ENCODE data around the gene ROPN1B.
A peak's percentile ranks its signal among the peaks of the same experiment; 100 is the strongest.
"Not testable (repeated sequence)": the region's sequence is repeated elsewhere in the genome, so short reads cannot be mapped to it uniquely, and the experiment has no call there.

The ROPN1B gene

DNA sequence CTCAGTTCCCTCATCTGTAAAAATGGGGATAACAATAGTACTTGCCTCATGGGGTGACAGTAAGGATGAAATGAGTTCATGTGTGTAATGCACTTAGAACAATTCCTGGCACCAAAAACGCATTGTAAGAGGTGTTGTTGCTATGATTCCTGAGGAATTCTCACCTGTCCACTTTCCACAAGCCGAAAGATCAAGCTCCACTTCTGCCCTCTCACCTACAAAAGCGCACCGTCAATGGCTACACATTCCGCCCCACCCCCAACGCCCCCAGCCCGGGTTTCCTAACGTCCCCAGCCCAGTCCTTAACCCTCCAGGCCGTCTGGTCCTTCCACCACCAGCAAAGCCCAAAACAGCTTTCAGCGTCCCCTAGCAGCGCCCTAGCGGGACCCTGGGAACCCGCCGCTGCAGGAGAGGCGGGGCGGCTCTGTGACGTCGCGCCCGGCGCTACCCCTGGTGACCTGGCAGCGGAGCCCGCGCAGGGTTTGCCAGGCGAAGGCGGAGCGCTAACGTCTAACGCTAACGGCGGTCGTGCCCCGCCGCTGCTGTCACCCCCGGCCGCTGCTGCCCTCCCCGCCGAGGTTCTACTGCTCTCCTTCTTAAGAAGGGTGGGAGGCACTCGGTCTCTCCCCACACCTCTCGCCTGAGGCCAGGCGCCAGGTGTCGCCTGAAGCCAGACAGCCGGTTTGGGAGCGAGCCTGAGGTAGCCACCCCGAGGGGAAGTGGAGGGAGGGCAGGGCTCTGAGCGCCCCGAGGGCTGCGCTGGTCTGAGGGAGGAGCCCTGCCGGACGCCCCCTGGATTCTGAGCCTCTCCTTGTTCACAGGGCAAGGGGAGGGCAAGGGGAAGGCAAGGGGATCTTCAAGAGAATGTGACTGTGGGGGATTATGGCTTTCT is at the start of gene ROPN1B:
Gene ROPN1B, plus strand, starts transcription at position 478 of the 892 bp plus-strand sequence. CDS start 2,877 bp downstream, outside the sequence.
- not testable (repeated sequence) for DNase-seq (ENCODE audit: low spot score)

DNA sequence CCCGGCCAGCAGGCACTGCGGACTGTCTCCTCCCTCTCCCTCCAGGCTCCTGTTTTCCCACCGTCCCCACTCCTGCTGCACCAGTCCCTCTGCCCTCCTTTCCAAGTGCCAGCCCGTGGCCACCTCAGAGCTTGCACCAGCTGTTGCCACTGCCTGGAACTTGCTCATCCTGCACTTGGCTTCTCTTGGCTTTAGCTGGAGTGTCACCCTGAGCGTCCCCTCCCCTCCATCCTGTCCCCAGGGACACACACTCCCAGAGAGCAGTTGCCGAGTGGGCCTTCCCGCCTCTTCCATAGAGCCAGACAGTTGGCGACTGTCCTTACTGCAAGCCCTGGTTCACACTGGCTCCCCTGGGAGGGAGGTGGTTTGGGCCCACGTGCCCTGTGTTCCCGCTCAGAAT is 48.8 kb upstream of the ROPN1B start:
- not testable (repeated sequence) for DNase-seq (ENCODE audit: low spot score)

DNA sequence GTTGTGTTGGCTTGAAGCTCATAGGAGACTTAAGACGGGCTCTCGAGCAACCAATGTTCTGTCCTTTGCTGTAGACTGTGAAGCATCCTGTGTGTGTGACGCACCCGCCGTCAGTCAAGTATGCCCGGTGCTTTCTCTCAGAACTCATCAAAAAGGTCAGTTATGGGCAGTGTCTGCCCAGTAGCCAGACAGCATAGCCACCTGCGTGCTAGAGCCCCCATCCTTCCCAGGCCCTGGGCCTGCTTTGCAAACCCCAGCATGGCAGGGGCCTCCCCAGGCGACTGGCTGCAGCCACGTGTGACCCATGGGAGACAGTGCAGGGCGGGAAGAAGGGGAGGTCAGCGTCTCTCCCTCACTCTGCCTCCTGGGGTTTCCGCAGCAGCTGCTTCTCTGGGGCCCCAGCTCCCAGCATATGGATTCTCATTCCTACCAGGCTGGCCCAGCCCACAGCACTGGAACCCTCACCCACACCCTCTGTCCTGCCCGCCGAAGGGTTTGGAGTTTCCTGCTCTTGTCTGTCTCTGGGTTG is 48.2 kb upstream of the ROPN1B start:
- not testable (repeated sequence) for DNase-seq (ENCODE audit: low spot score)

DNA sequence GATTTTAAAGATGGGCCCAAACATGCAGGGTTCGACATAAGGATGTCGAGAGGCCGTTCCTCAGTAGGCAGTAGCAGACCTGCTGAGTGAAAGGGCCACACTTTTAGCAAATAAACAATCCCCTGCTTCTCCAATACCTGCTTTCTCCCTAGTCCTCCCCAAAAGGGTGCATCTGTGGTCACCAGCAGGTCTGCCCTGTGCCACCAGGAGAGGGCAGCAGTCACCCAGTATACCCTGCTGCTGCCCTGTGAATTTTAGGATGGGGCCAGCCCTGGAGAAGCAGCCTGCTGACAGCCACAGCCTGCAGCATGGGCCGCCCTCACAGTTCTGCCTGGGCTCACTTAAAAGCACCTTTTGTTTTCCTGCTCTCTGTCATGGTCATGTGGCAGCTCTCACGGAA is 47.3 kb upstream of the ROPN1B start:
- peak; percentile 14 for DNase-seq (ENCODE audit: low spot score)

DNA sequence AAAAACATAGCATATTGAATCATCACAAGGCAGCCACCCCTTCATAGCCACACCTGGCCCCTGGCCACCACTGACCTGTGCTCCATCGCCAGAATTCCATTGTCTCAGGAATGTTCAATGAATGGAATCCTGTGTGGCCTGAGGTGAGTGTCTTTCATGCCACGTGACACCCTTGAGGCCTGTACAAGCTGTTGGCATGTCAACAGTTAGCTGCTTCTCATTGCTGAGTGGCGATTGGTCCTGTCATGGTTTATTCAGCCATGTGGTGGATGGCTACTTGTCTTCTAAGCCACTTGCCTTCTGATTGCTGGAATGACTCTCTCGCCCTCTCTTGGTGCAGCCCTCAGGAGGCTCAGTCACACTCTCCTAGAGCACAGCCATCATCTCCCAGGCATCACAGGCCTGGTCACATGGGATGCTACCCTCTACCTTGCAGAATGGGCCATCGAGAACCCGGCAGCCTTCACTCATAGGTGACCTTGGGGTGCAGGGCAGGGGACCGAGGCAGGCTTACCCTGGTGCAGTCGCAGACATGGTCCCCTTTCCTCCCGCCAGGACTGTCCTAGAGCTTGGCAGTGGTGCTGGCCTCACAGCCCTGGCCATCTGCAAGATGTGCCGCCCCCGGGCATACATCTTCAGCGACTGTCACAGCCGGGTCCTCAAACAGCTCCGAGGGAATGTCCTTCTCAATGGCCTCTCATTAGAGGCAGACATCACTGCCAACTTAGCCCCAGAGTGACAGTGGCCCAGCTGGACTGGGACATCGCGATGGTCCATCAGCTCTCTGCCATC is 45.5 kb upstream of the ROPN1B start:
- not testable (repeated sequence) for DNase-seq (ENCODE audit: low spot score)

DNA sequence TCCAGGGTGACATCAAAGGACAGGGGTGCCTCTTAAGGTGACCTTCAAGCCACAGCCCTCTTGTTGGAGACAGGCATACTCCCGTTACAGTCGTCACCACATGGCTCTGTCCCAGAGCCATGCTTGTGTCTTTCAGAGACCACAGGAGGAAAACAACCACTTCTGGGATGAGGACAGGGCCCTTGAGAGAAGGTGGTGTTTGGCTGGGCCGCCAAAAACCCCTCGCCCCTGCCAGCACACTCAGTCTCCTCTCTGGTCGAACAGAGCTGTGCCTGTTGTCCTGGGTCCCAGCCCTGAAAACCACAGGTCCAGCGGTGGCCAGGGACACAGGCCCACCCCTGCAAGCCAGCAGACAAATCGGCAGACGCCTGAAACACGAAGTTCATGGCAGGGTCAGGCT is 44.7 kb upstream of the ROPN1B start:
- DNase-seq (ENCODE audit: low spot score), result not testable (repeated sequence)

DNA sequence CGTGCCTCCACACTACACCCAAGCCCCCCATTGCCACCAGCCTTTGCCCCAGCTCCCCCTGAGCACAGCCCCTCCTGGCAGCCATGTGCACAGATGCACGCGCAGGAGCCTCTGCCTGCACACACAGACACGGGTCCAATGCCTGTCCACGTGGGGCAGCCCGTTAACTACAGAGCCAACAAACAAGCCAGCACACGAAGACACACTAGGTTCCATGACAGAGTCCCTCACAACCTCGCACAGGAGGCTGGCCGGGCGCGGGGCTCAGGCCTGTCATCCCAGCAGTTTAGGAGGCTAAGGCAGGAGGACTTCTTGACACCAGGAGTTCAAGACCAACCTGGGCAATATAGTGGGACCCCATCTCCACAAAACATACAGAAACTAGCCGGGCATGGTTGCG is 43.3 kb upstream of the ROPN1B start:
- DNase-seq (ENCODE audit: low spot score), result not testable (repeated sequence)

DNA sequence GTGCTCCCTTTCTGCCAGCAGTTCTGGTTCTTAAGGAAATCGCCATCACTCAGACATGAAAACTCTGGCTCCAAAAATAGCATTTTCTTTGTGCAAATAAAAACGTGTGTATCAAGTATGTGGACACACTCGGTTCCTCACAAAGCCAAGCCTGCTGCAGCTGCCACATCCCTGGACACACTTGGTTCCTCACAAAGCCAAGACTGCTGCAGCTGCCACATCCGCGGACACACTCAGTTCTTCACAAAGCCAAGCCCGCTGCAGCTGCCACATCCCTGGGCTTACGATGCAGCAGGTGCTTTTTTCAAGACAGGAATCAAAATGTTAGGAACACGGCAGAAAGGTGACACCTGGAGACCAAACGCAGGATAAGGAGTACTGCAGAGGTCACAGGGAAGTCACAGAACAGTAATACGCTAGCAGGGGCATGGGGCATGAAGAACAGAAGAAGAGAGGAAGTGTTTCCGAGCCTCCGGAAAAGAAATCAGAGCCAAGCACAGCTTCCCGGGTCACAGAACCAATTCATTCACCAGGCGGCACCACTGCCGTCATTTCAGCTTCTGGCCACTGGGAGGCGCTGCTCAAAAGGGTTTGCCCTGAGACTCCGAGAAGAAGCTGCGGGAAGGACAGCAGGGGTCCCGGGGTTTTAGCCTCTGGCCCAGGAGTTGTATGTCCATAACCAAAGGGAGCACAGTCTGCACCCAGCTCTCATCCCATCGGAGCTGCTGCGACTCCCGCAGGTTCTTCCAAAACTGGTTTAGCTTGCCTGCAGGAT is 40.0 kb upstream of the ROPN1B start:
- not testable (repeated sequence) for DNase-seq (ENCODE audit: low spot score)

DNA sequence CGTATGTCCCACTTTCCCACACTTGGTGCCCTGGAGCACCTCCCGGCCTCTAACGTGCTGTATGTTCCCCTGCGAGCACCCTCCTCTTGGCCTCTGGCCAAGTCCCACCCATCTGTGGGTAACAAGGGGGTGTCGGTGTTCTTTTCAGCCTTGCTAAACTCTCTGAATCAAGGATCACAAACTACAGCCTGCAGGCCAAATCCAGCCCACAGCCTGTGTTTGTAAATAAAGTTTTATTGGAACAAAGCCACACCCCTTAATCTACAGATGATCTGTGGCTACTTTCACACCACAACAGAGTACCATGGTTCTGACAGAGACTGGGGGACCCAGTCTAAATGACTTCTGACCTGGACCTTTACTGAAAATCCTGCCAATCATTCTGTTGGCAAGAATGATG is 39.2 kb upstream of the ROPN1B start:
- not testable (repeated sequence) for DNase-seq (ENCODE audit: low spot score)

DNA sequence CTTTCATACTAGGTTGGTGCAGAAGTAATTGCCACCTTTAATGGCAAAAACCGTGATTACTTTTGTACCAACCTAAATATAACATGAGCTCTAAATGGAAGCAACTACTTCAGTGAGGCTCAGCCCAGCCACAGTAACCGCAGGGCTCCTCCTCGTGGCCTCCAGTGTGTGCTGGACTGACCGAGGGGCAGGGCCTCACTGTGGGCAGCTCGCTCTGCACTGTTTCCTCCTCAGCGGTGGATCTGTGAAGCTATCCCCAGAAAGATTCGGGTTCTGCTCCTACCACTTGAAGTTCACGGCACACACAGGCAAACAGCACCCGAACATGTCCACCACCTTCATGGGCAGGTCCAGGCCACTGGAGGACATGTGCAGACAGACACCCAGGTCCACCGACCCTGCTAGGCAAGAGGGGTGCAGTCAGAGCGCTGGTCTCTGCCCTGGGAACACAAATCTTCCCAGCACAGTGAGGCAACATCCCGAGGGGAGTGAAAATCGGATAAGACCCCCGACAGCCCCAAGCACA is 37.6 kb upstream of the ROPN1B start:
- not testable (repeated sequence) for DNase-seq (ENCODE audit: low spot score)

DNA sequence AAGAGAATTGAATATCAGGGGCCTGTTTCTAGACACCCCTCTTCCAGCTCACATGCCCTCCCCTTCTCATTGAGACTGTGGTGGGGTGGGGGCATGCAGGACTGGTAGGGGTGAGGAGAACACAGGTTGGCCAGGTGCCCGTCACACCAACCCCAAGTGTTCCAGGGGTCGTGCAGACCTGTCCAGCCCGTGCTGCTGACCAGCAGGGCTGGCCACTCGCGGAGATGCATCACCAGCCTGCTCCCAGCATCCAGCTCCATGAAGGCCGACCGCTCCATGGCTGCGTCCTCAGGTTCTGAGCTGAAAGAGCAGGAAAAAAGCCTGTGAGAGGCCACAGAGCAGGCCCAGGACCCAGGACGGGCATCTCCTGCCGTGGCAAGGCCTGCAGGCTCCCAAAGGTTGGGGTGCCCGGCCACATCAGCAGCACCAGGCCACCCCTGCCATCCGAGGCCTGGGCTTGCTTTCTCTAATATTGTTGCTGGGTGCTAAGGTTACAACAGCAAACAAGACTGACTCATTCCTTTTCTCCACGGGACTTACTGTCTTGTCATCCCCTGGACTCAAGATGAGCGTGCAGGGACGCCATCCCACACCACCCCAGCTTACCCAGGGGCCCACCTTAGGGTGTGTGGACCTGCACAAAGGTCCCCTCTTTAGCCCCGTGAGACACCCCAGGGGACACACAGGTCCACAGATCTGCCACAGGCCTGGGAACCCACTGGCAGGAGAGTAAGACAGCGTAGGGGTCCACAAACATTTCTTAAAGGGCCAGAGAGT is 35.4 kb upstream of the ROPN1B start:
- DNase-seq (ENCODE audit: low spot score), result not testable (repeated sequence)

DNA sequence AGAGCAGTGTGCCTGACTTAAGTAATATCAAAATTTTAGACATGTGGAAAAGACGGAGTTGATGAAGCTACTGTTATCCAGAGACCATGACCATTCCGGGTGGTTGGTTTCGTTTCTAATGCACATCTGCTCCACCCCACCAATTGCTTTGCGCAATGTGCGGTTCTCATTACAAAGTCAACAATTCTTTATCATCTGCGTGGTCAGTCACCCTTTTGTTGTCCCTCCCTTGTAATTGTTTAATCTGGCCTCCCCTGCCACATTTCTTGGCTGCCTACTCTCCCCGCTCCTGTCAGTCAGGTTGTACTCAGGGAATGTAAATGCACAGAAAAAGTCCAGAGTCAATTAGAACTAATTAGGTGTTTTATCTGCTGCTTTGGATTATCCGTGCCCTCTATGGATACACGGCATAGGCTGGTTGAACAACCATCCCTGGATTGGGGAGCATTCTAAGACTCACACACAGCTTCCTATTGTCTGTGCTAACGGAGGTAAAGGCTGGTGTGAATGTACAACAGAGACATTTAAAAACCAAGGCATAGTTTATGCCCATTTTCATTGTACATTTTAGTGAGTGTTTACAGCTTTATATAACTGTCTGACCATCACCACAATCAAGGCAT is 33.6 kb upstream of the ROPN1B start:
- not testable (repeated sequence) for DNase-seq (ENCODE audit: low spot score)

DNA sequence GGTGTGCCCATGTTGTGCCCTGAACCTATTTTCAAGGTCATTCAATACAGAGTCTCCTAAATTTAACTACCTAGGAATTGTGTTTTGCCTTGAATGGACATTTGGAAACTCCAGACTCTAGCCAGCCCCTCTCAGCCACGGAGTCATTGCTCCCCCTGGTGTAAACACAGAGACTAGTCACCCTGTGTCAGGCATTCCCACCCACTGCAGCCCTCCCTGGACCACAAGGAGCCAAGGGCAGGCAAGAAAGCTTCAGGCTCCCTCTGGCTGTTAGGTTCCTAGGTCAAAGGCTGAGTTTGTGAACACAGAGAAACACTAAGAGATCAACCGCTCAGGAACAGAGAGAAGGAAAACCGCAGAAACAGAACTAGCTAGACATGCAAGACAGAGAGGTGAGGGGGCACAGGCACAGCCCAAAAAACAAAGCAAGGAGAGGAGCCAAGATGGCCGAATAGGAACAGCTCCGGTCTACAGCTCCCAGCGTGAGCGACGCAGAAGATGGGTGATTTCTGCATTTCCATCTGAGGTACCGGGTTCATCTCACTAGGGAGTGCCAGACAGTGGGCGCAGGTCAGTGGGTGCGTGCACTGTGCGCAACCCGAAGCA is 32.7 kb upstream of the ROPN1B start:
- DNase-seq (ENCODE audit: low spot score), result peak; percentile 37

DNA sequence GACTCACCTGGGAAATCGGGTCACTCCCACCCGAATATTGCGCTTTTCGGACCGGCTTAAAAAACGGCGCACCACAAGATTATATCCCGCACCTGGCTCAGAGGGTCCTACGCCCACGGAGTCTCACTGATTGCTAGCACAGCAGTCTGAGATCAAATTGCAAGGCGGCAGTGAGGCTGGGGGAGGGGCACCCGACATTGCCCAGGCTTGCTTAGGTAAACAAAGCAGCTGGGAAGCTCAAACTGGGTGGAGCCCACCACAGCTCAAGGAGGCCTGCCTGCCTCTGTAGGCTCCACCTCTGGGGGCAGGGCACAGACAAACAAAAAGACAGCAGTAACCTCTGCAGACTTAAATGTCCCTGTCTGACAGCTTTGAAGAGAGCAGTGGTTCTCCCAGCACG is 32.1 kb upstream of the ROPN1B start:
- DNase-seq (ENCODE audit: low spot score), result not testable (repeated sequence)

DNA sequence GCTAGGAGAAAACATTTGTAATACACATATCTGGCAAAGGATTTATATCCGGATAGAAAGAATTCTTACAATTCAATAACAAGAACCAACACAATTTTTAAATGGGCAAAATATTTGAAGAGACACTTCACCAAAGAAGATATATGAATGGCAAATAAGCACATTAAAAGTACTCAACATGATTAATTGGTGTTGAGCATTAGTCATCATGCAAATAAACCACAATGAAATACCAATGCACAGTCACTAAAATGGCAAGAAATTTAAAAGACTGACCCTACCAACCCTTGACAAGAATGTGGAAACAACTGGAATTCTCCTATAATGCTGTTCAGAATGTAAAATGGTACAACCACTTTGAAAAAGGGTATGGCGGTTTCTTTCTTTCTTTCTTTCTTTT is 21.2 kb upstream of the ROPN1B start:
- DNase-seq (ENCODE audit: low spot score), result not testable (repeated sequence)

DNA sequence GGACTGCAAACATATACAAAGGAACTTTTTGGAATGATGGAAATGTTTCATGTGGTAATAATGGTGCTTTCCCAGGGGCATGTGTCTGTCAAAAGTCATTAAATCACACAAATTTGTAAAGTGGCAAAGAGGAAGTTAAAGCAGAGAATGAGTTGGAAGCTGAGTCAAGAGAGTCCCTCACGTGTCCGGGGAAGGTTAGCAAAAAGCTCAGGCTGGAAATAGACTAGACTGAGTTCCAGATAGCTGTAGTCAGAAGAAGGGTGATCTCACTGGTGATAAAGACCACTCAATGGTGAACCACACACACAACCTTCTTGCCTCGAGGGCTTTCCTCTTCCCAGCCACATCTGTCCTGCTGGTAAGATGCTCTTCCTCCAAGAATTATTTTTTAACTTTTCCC is 20.1 kb upstream of the ROPN1B start:
- not testable (repeated sequence) for DNase-seq (ENCODE audit: low spot score)

DNA sequence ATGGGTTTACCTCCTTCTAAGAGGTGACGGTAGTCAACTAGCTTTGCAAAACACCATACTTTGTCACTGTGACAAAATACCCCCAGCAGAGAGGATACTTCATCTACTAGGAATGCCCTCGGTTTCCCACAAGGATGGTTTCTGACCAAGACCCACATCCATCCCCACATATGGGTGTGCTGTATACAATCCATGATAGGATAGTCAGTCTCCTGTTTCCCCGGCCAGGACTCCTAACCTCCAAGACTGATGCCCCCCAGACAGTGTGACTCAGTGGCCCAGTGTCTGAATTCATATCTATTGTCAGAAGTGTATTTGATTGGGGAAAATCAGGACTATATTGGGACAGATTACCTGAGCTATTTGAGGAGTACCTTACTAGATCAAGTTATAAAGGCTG is 17.8 kb upstream of the ROPN1B start:
- not testable (repeated sequence) for DNase-seq (ENCODE audit: low spot score)

DNA sequence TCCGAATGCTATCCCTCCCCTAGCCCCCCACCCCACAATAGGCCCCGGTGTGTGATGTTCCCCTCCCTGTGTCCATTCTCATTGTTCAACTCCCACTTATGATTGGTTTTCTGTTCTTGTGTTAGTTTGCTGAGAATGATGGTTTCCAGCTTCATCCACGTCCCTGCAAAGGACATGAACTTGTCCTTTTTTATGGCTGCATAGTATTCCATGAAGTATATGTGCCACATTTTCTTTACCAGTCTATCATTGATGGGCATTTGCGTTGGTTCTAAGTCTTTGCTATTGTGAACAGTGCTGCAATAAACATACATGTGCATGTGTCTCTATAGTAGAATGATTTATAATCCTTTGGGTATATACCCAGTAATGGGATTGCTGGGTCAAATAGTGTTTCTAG is 12.0 kb upstream of the ROPN1B start:
- DNase-seq (ENCODE audit: low spot score), result not testable (repeated sequence)

DNA sequence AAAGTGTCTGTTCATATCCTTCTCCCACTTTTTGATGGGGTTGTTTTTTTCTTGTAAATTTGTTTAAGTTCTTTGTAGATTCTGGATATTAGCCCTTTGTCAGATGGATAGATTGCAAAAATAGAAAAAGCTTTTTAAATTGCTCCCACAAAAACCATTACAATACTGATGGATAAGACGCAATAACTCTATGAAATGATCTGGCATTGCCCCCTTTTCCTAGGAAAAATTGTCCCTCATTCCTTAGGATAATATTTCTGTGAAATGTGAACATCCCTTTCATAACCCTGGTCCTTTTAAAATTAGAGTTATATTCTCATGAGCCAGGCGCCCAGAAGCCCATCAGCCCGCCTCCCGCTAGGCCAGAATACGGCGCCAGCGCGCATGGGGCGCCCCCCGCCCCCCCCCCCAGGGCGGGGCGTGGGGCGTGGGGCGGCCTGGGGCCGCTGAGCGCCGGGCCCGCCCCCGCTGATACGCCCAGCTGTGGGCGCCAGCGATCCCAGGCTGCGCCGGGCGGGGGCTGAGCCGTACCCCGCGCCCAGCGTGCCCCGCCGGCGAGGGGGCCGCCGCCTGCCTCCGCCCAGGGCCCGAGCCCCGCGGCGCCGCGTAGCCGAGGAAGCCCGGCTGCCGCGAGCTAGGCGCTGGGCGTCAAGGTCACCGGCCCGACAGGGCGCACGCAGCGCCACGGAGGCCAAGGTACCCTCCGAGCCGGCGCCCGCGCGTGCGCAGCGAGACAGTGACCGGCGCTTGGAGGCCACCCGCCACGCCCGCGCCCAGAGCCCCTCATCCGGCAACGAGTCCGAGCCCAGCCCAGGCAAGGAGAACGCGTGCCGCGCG is 11.1 kb upstream of the ROPN1B start:
- no peak for DNase-seq (ENCODE audit: low spot score)
